CD14-positive monocyte (primary cell): Measurements from ENCODE around the gene NCBP3. TPM values are rescaled to one million over a fixed set of nuclear protein-coding genes. Genes with fewer than 3 reads are reported as not detected.

ENCODE experiments used
- DNase-seq, 3 donors: peaks; one replicate each; pipeline ENCODE4 v3.0.0-alpha.2; 2011 to 2022
- H2AFZ ChIP-seq: 2 replicates; pipeline ENCODE4 v1.6.0; 2012; ENCODE audit warnings: mild to moderate bottlenecking, low read depth, low read length, inconsistent platforms; ENCODE audit not compliant: insufficient read depth, poor library complexity, severe bottlenecking
- H3K27ac ChIP-seq, 2 donors: 1 replicate in 1 of 2; 2 replicates in 1 of 2; pipeline ENCODE4 v1.5.1; 2012 to 2013; ENCODE audit warnings: low read length in 2 of 2, control low read depth in 1 of 2, inconsistent platforms in 1 of 2, low read depth in 1 of 2, mild to moderate bottlenecking in 1 of 2
- H3K27me3 ChIP-seq, 2 donors: one replicate each; pipeline versions ENCODE4 v1.6.0 to v1.6.1; 2011 to 2013; ENCODE audit warnings: low read length in 2 of 2; ENCODE audit not compliant: control insufficient read depth in 2 of 2, insufficient read depth in 2 of 2
- H3K36me3 ChIP-seq, 2 donors: replicated peaks in 1 of 2; 1 replicate in 1 of 2; 2 replicates in 1 of 2; pipeline versions ENCODE4 v1.5.1 to v1.6.1; 2012 to 2013; ENCODE audit warnings: low read length in 2 of 2, control low read depth in 1 of 2, inconsistent platforms in 1 of 2, mild to moderate bottlenecking in 1 of 2; ENCODE audit not compliant: insufficient read depth in 2 of 2, control insufficient read depth in 1 of 2
- H3K4me1 ChIP-seq, 2 donors: 1 replicate in 1 of 2; 2 replicates in 1 of 2; pipeline versions ENCODE4 v1.5.1 to v1.6.1; 2012 to 2013; ENCODE audit warnings: low read length in 2 of 2, control low read depth in 1 of 2, inconsistent platforms in 1 of 2, mild to moderate bottlenecking in 1 of 2, moderate library complexity in 1 of 2; ENCODE audit not compliant: insufficient read depth in 2 of 2, control insufficient read depth in 1 of 2
- H3K4me2 ChIP-seq: replicated peaks from 2 replicates; pipeline ENCODE3; 2012; ENCODE audit warnings: low read length, moderate library complexity, mild to moderate bottlenecking; ENCODE audit not compliant: poor library complexity, severe bottlenecking; ENCODE audit errors: extremely low read depth
- H3K4me3 ChIP-seq, 3 experiments: fragments of 200-600 bp in 1 of 3; sonication (generic) in 1 of 3; replicated peaks in 1 of 3; 1 replicate in 2 of 3; 2 replicates in 1 of 3; pipeline ENCODE4 v1.5.1; 2011 to 2013; ENCODE audit warnings: low read length in 3 of 3, mild to moderate bottlenecking in 3 of 3, control low read depth in 2 of 3, low read depth in 2 of 3, inconsistent platforms in 1 of 3, moderate library complexity in 1 of 3
- H3K79me2 ChIP-seq: 2 replicates; pipeline ENCODE4 v1.6.0; 2012; ENCODE audit warnings: mild to moderate bottlenecking, control low read depth, inconsistent platforms, low read length, moderate library complexity; ENCODE audit not compliant: insufficient read depth
- H3K9ac ChIP-seq: 2 replicates; pipeline ENCODE4 v1.6.0; 2017; ENCODE audit warnings: low read length, mild to moderate bottlenecking; ENCODE audit not compliant: insufficient read depth, poor library complexity, severe bottlenecking
- H3K9me3 ChIP-seq, 2 donors: replicated peaks in 1 of 2; 1 replicate in 1 of 2; 2 replicates in 1 of 2; pipeline versions ENCODE4 v1.5.1 to v1.6.1; 2012 to 2013; ENCODE audit warnings: low read length in 2 of 2, control low read depth in 1 of 2; ENCODE audit not compliant: control insufficient read depth in 1 of 2, insufficient read depth in 1 of 2
- H4K20me1 ChIP-seq: 2 replicates; pipeline ENCODE4 v1.6.0; 2012; ENCODE audit warnings: mild to moderate bottlenecking, low read length, control low read depth, moderate library complexity; ENCODE audit not compliant: insufficient read depth
- H3K27ac Mint-ChIP-seq, 7 donors: one replicate each; pipeline ENCODE4 v1.8.0; 2020; ENCODE audit warnings: mild to moderate bottlenecking in 7 of 7, mixed read lengths in 7 of 7, moderate library complexity in 6 of 7, inconsistent platforms in 2 of 7
- H3K27me3 Mint-ChIP-seq, 3 donors: one replicate each; pipeline ENCODE4 v1.8.0; 2021 to 2022; ENCODE audit warnings: low read depth in 3 of 3, mild to moderate bottlenecking in 3 of 3, mixed read lengths in 3 of 3, moderate library complexity in 3 of 3, inconsistent platforms in 1 of 3
- H3K36me3 Mint-ChIP-seq, 2 donors: one replicate each; pipeline ENCODE4 v1.8.0; 2020; ENCODE audit warnings: mixed read lengths in 2 of 2, inconsistent platforms in 1 of 2, mild to moderate bottlenecking in 1 of 2
- H3K4me1 Mint-ChIP-seq: one replicate; pipeline ENCODE4 v1.8.0; 2020; ENCODE audit warnings: mild to moderate bottlenecking, mixed read lengths
- H3K4me3 Mint-ChIP-seq, 2 donors: one replicate each; pipeline ENCODE4 v1.8.0; 2020; ENCODE audit warnings: mild to moderate bottlenecking in 2 of 2, mixed read lengths in 2 of 2, moderate library complexity in 1 of 2
- H3K9me3 Mint-ChIP-seq, 7 donors: one replicate each; pipeline ENCODE4 v1.8.0; 2020 to 2022; ENCODE audit warnings: mixed read lengths in 7 of 7, mild to moderate bottlenecking in 6 of 7, moderate library complexity in 6 of 7, inconsistent platforms in 2 of 7
- WGBS: methylation state at CpG from one replicate; pipeline ENCODE4 v1.1.5; 2013; ENCODE audit warnings: missing lambda C conversion rate; ENCODE audit not compliant: insufficient coverage; 5-methylcytosine and 5-hydroxymethylcytosine counted together
- intact Hi-C, 2 donors: fragments of 100-400 bp; cut with micrococcal nuclease; formaldehyde crosslinking; loops; one replicate each; pipeline versions ENCODE4 v1.15.0 to v1.15.1; 2023
- polyA plus RNA-seq, 3 donors: library from polyadenylated mRNA; depleted of rRNA in 1 of 3; unstranded in 2 of 3; stranded (reverse) in 1 of 3; fragments of 300-500 nt in 2 of 3; fragments of >200 nt in 1 of 3; fragmentation: Illumina TruSeq in 2 of 3; gene quantifications; 1 replicate in 2 of 3; 2 replicates in 1 of 3; pipeline ENCODE4 v1.2.3, GENCODE V29; 2012 to 2021
- TF ChIP-seq, protein P1 (sequence below): fragments of 200-600 bp; IDR thresholded peaks from one replicate; pipeline ENCODE4 v1.8.0; 2022; ENCODE audit warnings: antibody characterized with exemption, mild to moderate bottlenecking

Gene NCBP3
- polyA plus RNA-seq, 3 donors, result 4.9 to 19.0 (median 8.5) TPM

DNA sequence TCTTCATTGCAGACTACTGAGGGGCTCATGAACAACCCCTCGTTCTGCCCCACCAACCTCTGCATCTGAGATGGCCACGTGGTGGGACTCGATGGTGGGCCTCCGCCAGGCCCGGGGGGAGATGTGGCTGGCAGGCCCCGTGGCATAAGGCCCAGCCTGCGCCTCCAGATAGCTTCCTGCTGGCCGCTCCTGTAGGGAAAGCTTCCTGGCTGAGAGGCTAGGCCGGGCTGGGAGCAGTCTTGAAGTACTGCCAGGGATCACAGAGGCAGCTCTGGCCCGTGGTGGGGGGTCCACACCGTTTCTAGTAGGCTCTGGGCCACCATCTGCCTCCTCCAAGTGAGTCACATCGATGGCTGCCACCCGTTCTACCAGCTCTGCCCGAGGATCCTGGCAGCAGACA is 39.2 kb upstream of the NCBP3 start:
- Mint-ChIP-seq H3K27ac (peak overlapping the region in 1 of 7 donors; percentile 97), H3K4me3 (no peak overlapping the region), H3K27me3 (peaks cover 1 to 7% (median 1%) of the 10 kb centered on the region in 3 donors), H3K9me3 (peaks cover 0 to 2% (median 0%) of the 10 kb centered on the region in 7 donors), H3K4me1 (peaks cover 38% of the 10 kb centered on the region), H3K36me3 (peaks cover 29 to 43% of the 10 kb centered on the region in 2 donors)
- Histone ChIP-seq H3K36me3 (peaks cover 11 to 17% of the 10 kb centered on the region in 2 donors), H3K4me2 (no peak overlapping the region), H3K9ac (no peak overlapping the region), H3K4me1 (peaks cover 41 to 51% of the 10 kb centered on the region in 2 donors), H2AFZ (no peak overlapping the region), H3K27me3 (no peaks in the 10 kb centered on the region), H4K20me1 (no peaks in the 10 kb centered on the region), H3K79me2 (no peaks in the 10 kb centered on the region), H3K27ac (no peak overlapping the region), H3K4me3 (no peak overlapping the region), H3K9me3 (no peaks in the 10 kb centered on the region)
- intact Hi-C loops, result no loop called here
- 93% methylated on average over 14 of the region's 14 CpGs for WGBS
- no peak for DNase-seq
- TF ChIP-seq, protein P1, sequence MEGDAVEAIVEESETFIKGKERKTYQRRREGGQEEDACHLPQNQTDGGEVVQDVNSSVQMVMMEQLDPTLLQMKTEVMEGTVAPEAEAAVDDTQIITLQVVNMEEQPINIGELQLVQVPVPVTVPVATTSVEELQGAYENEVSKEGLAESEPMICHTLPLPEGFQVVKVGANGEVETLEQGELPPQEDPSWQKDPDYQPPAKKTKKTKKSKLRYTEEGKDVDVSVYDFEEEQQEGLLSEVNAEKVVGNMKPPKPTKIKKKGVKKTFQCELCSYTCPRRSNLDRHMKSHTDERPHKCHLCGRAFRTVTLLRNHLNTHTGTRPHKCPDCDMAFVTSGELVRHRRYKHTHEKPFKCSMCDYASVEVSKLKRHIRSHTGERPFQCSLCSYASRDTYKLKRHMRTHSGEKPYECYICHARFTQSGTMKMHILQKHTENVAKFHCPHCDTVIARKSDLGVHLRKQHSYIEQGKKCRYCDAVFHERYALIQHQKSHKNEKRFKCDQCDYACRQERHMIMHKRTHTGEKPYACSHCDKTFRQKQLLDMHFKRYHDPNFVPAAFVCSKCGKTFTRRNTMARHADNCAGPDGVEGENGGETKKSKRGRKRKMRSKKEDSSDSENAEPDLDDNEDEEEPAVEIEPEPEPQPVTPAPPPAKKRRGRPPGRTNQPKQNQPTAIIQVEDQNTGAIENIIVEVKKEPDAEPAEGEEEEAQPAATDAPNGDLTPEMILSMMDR, result no peak

DNA sequence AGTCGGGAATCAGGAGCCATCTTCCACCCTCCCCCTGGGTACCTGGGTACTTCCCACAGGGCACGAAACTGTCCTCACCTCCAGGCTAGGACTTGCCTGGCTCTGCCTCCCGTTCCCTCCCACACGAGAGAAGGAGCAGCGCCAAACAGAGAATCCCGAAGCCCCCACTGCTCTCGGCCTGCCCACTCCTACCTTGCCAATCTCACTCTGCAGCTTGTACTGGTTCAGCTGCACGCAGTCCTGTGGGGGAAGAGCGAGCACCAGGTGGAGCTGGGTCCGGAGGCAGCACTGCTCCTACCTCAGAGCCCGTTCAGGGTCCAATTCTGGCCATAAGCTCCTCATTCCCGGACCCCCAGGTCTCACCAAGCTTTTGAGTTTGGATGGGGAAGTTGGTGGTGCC is 38.1 kb upstream of the NCBP3 start:
- peaks cover 34 to 40% of the 10 kb centered on the region in 2 donors for H3K4me1 ChIP-seq
- no peaks in the 10 kb centered on the region for H4K20me1 ChIP-seq
- Mint-ChIP-seq H3K36me3 (peaks cover 36 to 48% of the 10 kb centered on the region in 2 donors), H3K9me3 (peaks cover 0 to 2% (median 0%) of the 10 kb centered on the region in 7 donors), H3K27ac (no peak overlapping the region), H3K4me1 (peaks cover 31% of the 10 kb centered on the region), H3K27me3 (peaks cover 0 to 5% (median 1%) of the 10 kb centered on the region in 3 donors), H3K4me3 (no peak overlapping the region)
- no peaks in the 10 kb centered on the region for H3K27me3 ChIP-seq
- no peaks in the 10 kb centered on the region for H3K9me3 ChIP-seq
- H3K9ac ChIP-seq, result no peak overlapping the region
- intact Hi-C loops, result no loop called here
- no peak overlapping the region for H3K4me3 ChIP-seq
- DNase-seq, result no peak
- no peak overlapping the region for H2AFZ ChIP-seq
- no peak overlapping the region for H3K27ac ChIP-seq
- TF ChIP-seq, protein P1, result no peak
- no peak overlapping the region for H3K4me2 ChIP-seq
- WGBS, result 91% methylated on average over 7 of the region's 12 CpGs
- no peaks in the 10 kb centered on the region for H3K79me2 ChIP-seq
- peaks cover 14 to 17% of the 10 kb centered on the region in 2 donors for H3K36me3 ChIP-seq
